ENCODE data around the gene CTNNA2.

Gene CTNNA2

GRCh38 chr2:79936715-79937114, 423.9 kb downstream of the CTNNA2 start:
- Histone ChIP-seq H3K79me2 (ENCODE audit: low read length) (no peaks in the 10 kb centered on the region), H3K9ac (ENCODE audit: low read length) (no peak overlapping the region), H3K27ac (ENCODE audit: low read length) (no peak overlapping the region), H3K9me3 (ENCODE audit: insufficient read depth, low read length) (no peaks in the 10 kb centered on the region), H4K20me1 (ENCODE audit: insufficient read depth, low read length) (no peaks in the 10 kb centered on the region), H3K36me3 (replicated peaks; ENCODE audit: low read depth, low read length) (no peaks in the 10 kb centered on the region), H3K4me3 (ENCODE audit: low read length) (no peak overlapping the region), H3K4me1 (ENCODE audit: low read length) (peaks cover 8% of the 10 kb centered on the region; the same call in 1 of the 2 replicates), H3K27me3 (ENCODE audit: low read depth, low read length) (peaks cover 10% of the 10 kb centered on the region; the same call in 1 of the 2 replicates), H2AFZ (ENCODE audit: low read depth, low read length) (no peak overlapping the region), H3K4me2 (ENCODE audit: low read length) (peak overlapping the region; percentile 57)
- TF ChIP-seq CTCF (IDR thresholded peaks at IDR 0.05; ENCODE audit: low read depth, low read length) = no peak
- no peak for TF ChIP-seq EZH2phosphoT487 (IDR thresholded peaks at IDR 0.05; ENCODE audit: low read depth)

- H3K36me3 ChIP-seq (replicated peaks; ENCODE audit: low read depth, low read length) = no peaks in the 10 kb centered on the region
- H3K79me2 ChIP-seq (ENCODE audit: low read length) = no peaks in the 10 kb centered on the region
- no peaks in the 10 kb centered on the region for H3K9me3 ChIP-seq (ENCODE audit: insufficient read depth, low read length)
- TF ChIP-seq EZH2phosphoT487 (IDR thresholded peaks at IDR 0.05; ENCODE audit: low read depth) (no peak), CTCF (IDR thresholded peaks at IDR 0.05; ENCODE audit: low read depth, low read length) (no peak)
- no peak overlapping the region for H3K4me2 ChIP-seq (ENCODE audit: low read length)
- H3K9ac ChIP-seq (ENCODE audit: low read length) = no peak overlapping the region
- H3K4me1 ChIP-seq (ENCODE audit: low read length) = peaks cover 8% of the 10 kb centered on the region; the same call in 1 of the 2 replicates
- no peaks in the 10 kb centered on the region for H4K20me1 ChIP-seq (ENCODE audit: insufficient read depth, low read length)
- no peak overlapping the region for H3K27ac ChIP-seq (ENCODE audit: low read length)
- peaks cover 10% of the 10 kb centered on the region; the same call in 1 of the 2 replicates for H3K27me3 ChIP-seq (ENCODE audit: low read depth, low read length)
- H2AFZ ChIP-seq (ENCODE audit: low read depth, low read length) = no peak overlapping the region
- no peak overlapping the region for H3K4me3 ChIP-seq (ENCODE audit: low read length)
These were observed 425.8 kb downstream of the CTNNA2 start for GRCh38 chr2:79938648-79939047.

GRCh38 chr2:79940364-79940763, 427.5 kb downstream of the CTNNA2 start:
- Histone ChIP-seq H3K27me3 (ENCODE audit: low read depth, low read length) (no peaks in the 10 kb centered on the region), H3K36me3 (replicated peaks; ENCODE audit: low read depth, low read length) (no peaks in the 10 kb centered on the region), H3K79me2 (ENCODE audit: low read length) (no peaks in the 10 kb centered on the region), H3K9me3 (ENCODE audit: insufficient read depth, low read length) (no peaks in the 10 kb centered on the region), H3K4me1 (ENCODE audit: low read length) (peaks cover 8% of the 10 kb centered on the region; the same call in 1 of the 2 replicates), H2AFZ (ENCODE audit: low read depth, low read length) (no peak overlapping the region), H3K9ac (ENCODE audit: low read length) (no peak overlapping the region), H3K27ac (ENCODE audit: low read length) (no peak overlapping the region), H3K4me3 (ENCODE audit: low read length) (no peak overlapping the region), H3K4me2 (ENCODE audit: low read length) (no peak overlapping the region), H4K20me1 (ENCODE audit: insufficient read depth, low read length) (no peaks in the 10 kb centered on the region)
- no peak for TF ChIP-seq CTCF (IDR thresholded peaks at IDR 0.05; ENCODE audit: low read depth, low read length)
- TF ChIP-seq EZH2phosphoT487 (IDR thresholded peaks at IDR 0.05; ENCODE audit: low read depth) = no peak

- Histone ChIP-seq H3K4me3 (ENCODE audit: low read length) (no peak overlapping the region), H3K79me2 (ENCODE audit: low read length) (no peaks in the 10 kb centered on the region), H3K27me3 (ENCODE audit: low read depth, low read length) (no peaks in the 10 kb centered on the region), H4K20me1 (ENCODE audit: insufficient read depth, low read length) (no peaks in the 10 kb centered on the region), H3K27ac (ENCODE audit: low read length) (no peak overlapping the region), H3K36me3 (replicated peaks; ENCODE audit: low read depth, low read length) (no peaks in the 10 kb centered on the region), H3K9me3 (ENCODE audit: insufficient read depth, low read length) (no peaks in the 10 kb centered on the region), H3K4me2 (ENCODE audit: low read length) (no peak overlapping the region), H3K9ac (ENCODE audit: low read length) (no peak overlapping the region), H3K4me1 (ENCODE audit: low read length) (peaks cover under 1% of the 10 kb centered on the region; the same call in 1 of the 2 replicates), H2AFZ (ENCODE audit: low read depth, low read length) (no peak overlapping the region)
- TF ChIP-seq CTCF (IDR thresholded peaks at IDR 0.05; ENCODE audit: low read depth, low read length) (no peak), EZH2phosphoT487 (IDR thresholded peaks at IDR 0.05; ENCODE audit: low read depth) (no peak)
These were observed 428.3 kb downstream of the CTNNA2 start for GRCh38 chr2:79941179-79941578.

Data from OCI-LY3 (cell line).